ENCODE measurements around the gene FNIP1.

GRCh38 chr5:131634238-131634637 lies 162.6 kb downstream of the FNIP1 start:
- TF ChIP-seq CTCF (IDR thresholded peaks at IDR 0.05) (no peak), POLR2A (IDR thresholded peaks at IDR 0.05) (no peak), POLR2AphosphoS5 (IDR thresholded peaks at IDR 0.05) (no peak), EP300 (IDR thresholded peaks at IDR 0.05; ENCODE audit: low read depth) (no peak)

All from transverse colon (tissue), 4 donors.